ENCODE results near the gene ADNP2.

DNA sequence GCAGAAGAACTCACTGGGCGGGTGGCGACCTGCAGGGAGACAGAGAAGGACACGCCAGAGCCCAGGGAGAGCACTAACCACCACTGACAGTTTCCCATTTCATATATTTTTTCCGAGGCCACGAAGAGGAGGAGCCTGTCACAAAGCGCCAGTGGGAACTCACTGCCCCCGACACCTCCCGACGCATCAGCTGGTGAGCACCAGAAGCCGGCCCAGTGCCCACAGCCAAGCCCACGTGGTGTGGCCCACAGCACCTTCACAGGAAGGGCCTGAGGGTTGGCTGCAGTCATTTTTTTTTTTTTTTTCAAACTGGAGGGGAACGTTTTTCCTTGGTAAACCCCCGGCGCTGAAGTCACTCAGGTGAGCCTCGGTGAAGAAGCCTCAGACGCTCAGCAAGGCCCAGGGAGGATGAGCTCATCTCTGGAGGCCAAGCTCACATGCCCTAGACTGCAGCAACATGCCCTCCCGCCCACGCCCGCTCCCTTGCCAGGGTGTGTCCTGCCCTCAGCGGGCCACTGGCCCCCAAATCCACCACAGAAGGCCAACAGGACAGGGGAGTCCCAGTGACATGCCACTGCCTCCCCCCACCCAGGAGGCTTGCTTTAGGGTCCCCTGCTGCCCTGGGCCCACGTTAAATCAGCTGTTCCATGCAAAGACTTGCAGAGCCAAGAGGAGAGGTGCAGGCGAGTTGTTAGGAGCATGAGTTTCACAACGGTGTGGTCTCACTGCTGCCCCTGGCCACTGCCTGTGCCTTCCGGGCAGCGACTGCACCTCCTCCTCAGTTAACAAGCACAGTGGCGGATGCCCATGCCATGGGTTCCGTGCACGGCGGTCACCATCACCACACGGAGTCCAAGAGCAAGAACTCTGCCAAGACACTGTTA, 70.1 kb downstream of the ADNP2 start:
- TF ChIP-seq, protein P1, sequence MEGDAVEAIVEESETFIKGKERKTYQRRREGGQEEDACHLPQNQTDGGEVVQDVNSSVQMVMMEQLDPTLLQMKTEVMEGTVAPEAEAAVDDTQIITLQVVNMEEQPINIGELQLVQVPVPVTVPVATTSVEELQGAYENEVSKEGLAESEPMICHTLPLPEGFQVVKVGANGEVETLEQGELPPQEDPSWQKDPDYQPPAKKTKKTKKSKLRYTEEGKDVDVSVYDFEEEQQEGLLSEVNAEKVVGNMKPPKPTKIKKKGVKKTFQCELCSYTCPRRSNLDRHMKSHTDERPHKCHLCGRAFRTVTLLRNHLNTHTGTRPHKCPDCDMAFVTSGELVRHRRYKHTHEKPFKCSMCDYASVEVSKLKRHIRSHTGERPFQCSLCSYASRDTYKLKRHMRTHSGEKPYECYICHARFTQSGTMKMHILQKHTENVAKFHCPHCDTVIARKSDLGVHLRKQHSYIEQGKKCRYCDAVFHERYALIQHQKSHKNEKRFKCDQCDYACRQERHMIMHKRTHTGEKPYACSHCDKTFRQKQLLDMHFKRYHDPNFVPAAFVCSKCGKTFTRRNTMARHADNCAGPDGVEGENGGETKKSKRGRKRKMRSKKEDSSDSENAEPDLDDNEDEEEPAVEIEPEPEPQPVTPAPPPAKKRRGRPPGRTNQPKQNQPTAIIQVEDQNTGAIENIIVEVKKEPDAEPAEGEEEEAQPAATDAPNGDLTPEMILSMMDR (IDR thresholded peaks at IDR 0.05): no peak
- TF ChIP-seq EP300 (IDR thresholded peaks at IDR 0.05; ENCODE audit: low read depth) (no peak), POLR2A (IDR thresholded peaks at IDR 0.05) (no peak)

All from transverse colon (tissue), 3 donors.